GM12892 (cell line): Measurements from ENCODE around the gene TENM4.

Experiments
- POLR2A ChIP-seq: IDR thresholded peaks from 2 replicates; pipeline ENCODE4 v1.6.1; 2011; ENCODE audit warnings: low read depth, low read length, control low read depth
- POLR2AphosphoS5 ChIP-seq: IDR thresholded peaks from 2 replicates; pipeline ENCODE4 v1.6.1; 2011; ENCODE audit warnings: low read depth, low read length, control low read depth
- TAF1 ChIP-seq: IDR thresholded peaks from 2 replicates; pipeline ENCODE4 v1.6.1; 2011; ENCODE audit warnings: low read depth, mild to moderate bottlenecking, control low read depth, low read length, borderline replicate concordance

- TF ChIP-seq TAF1 (no peak), POLR2A (no peak), POLR2AphosphoS5 (no peak)
These were observed 3.4 kb downstream of the TENM4 start for GRCh38 chr11:79437278-79437980.
